ENCODE measurements around the gene TCF12. TPM values are rescaled to one million over a fixed set of nuclear protein-coding genes. Genes with fewer than 3 reads are reported as not detected.

The TCF12 gene
- polyA plus RNA-seq, 4 donors: 15.4 to 62.0 (median 18.5) TPM

DNA sequence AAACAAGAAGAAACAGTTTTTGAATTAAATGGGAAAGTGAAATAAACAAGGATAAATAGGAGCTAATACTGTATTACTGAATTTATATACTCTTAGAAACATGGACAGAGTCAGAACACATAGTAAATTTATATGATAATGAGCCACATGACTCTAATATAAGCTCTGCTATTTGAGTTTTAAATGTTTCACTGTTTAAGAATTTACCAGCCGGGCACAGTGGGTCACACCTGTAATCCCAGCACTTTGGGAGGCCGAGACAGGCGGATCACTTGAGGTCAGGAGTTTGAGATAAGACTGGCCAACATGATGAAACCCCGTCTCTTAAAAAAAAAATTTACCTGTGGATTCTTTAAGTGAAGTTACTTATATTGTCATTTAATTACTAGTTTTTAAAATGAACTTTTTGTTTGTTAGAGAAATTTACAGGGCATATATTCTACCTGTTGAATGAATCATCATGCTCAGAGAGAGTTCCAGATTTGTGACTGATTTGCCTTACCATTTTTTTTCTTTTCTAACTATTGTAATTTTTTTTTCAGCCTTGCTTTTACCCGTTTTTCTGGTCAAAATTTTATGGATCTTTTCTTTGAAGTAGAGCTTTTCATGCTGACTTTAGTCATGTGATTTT is 125.7 kb downstream of the TCF12 start:
- WGBS, 3 donors: 57 to 71% (median 64%) methylated on average over 5 of the region's 5 CpGs
- no peak overlapping the region for H3K4me3 ChIP-seq (ENCODE audit: low read depth in 1 of 3, low read length in 3 of 3)
- DNase-seq (no peak), FAIRE-seq (no peak)
- H3K36me3 ChIP-seq (ENCODE audit: control insufficient read depth in 3 of 3, insufficient read depth in 2 of 3, low read depth in 1 of 3, low read length in 3 of 3): no peaks in the 10 kb centered on the region
- no peaks in the 10 kb centered on the region for H3K27me3 ChIP-seq (ENCODE audit: control insufficient read depth in 3 of 3, insufficient read depth in 3 of 3, low read length in 3 of 3)
- peaks cover 0 to 2% (median 0%) of the 10 kb centered on the region in 3 donors for H3K4me1 ChIP-seq (ENCODE audit: control insufficient read depth in 3 of 3, insufficient read depth in 2 of 3, low read depth in 1 of 3, low read length in 2 of 3)
- H3K9me3 ChIP-seq (ENCODE audit: control insufficient read depth in 2 of 2, insufficient read depth in 1 of 2, low read depth in 1 of 2, low read length in 1 of 2): no peaks in the 10 kb centered on the region
- H3K27ac ChIP-seq (ENCODE audit: low read depth in 1 of 3, low read length in 2 of 3): no peak overlapping the region

DNA sequence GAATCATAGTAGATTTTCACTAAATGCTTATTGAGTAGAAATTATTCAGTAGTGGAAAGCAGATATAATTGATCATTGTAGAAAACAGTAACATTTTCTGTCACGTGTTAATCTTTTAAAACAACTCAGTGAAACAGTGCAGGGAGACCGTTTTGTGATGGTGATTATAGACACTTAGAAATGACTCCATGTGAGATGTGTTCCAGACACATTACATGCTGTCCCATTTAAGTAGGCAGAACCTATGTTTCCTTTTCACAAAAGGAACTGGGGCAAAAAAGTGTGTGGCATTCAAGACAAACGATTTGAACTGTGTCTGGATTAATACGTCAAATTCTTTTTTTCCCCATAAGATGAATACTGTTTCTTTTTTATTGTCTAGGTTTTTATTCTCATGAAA is 126.5 kb downstream of the TCF12 start:
- WGBS, 3 donors: 72 to 85% (median 84%) methylated on average over 4 of the region's 4 CpGs
- DNase-seq (no peak), FAIRE-seq (no peak)
- no peaks in the 10 kb centered on the region for H3K36me3 ChIP-seq (ENCODE audit: control insufficient read depth in 3 of 3, insufficient read depth in 2 of 3, low read depth in 1 of 3, low read length in 3 of 3)
- H3K27ac ChIP-seq (ENCODE audit: low read depth in 1 of 3, low read length in 2 of 3): no peak overlapping the region
- no peaks in the 10 kb centered on the region for H3K9me3 ChIP-seq (ENCODE audit: control insufficient read depth in 2 of 2, insufficient read depth in 1 of 2, low read depth in 1 of 2, low read length in 1 of 2)
- no peak overlapping the region for H3K4me3 ChIP-seq (ENCODE audit: low read depth in 1 of 3, low read length in 3 of 3)
- peaks cover 0 to 2% (median 0%) of the 10 kb centered on the region in 3 donors for H3K4me1 ChIP-seq (ENCODE audit: control insufficient read depth in 3 of 3, insufficient read depth in 2 of 3, low read depth in 1 of 3, low read length in 2 of 3)
- no peaks in the 10 kb centered on the region for H3K27me3 ChIP-seq (ENCODE audit: control insufficient read depth in 3 of 3, insufficient read depth in 3 of 3, low read length in 3 of 3)

DNA sequence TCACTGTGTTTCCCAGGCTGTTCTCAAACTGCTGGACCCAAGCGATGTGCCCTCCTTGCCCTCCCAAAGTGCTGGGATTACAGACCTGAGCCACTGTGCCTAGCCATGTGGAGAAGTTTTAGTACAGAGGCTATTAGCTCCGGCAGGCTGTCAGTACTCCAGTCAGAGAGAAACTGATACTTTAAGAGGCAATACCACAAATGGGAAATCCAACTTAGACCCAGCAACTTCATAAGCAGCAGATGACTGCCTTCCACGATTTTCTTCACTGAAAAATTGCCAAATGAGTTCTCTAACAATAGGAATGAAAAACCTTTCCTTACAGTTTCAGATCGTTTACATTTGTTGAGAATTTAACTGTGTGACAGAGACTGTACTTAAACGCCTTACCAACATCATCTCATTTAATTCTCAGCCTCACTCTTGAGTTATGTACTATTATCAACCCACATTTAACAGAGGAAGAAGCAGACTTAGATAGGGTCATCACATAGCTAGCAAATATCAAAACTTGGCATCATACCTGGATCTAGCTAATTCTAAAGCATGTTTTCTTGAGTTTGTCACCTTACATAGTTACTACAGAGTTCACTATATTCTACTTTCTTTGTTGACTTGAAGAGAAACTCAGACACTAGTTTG is 127.4 kb downstream of the TCF12 start:
- DNase-seq: no peak
- H3K36me3 ChIP-seq (ENCODE audit: control insufficient read depth in 3 of 3, insufficient read depth in 2 of 3, low read depth in 1 of 3, low read length in 3 of 3): no peaks in the 10 kb centered on the region

DNA sequence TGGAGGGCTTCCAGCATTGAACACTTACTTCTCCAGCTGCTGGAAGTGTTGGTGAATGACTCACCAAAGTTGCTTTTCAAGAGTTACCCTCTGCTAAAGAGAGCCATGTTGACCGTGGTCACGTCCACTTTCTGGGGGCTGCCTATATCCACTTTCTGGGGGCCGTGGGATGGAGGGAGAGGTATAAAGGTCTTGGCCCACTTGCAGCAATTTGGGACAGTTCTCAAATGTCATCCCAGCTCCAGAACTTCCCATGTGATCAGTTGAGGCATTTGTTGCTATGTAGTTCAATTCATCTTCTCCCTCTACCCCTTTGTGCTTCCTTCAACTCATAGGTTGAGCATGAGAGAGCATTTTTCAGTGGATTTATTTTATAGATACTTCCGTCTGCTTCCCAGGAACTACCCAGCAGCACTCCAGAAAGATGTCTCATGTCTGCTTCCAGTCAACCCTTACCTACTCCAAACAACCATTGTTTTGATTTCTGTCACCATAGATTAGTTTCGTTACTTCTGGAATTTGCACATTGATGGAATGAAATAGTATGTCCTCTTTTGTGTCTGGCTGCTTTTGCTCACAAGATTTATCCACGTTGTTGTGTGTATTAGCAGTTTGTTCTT is 130.6 kb downstream of the TCF12 start:
- Histone ChIP-seq H3K4me1 (ENCODE audit: control insufficient read depth in 3 of 3, insufficient read depth in 2 of 3, low read depth in 1 of 3, low read length in 2 of 3) (peaks cover 0 to 9% (median 4%) of the 10 kb centered on the region in 3 donors), H3K9me3 (ENCODE audit: control insufficient read depth in 2 of 2, insufficient read depth in 1 of 2, low read depth in 1 of 2, low read length in 1 of 2) (no peaks in the 10 kb centered on the region), H3K27ac (ENCODE audit: low read depth in 1 of 3, low read length in 2 of 3) (no peak overlapping the region), H3K27me3 (ENCODE audit: control insufficient read depth in 3 of 3, insufficient read depth in 3 of 3, low read length in 3 of 3) (no peaks in the 10 kb centered on the region), H3K36me3 (ENCODE audit: control insufficient read depth in 3 of 3, insufficient read depth in 2 of 3, low read depth in 1 of 3, low read length in 3 of 3) (no peaks in the 10 kb centered on the region), H3K4me3 (ENCODE audit: low read depth in 1 of 3, low read length in 3 of 3) (no peak overlapping the region)
- WGBS, 3 donors: 88 to 89% (median 89%) methylated on average over 6 of the region's 6 CpGs
- DNase-seq (no peak), FAIRE-seq (no peak)

More for the DNA sequence above, 127.4 kb downstream of the TCF12 start:
- no peak for FAIRE-seq
- no peak overlapping the region for H3K27ac ChIP-seq (ENCODE audit: low read depth in 1 of 3, low read length in 2 of 3)
- H3K27me3 ChIP-seq (ENCODE audit: control insufficient read depth in 3 of 3, insufficient read depth in 3 of 3, low read length in 3 of 3): no peaks in the 10 kb centered on the region
- H3K4me3 ChIP-seq (ENCODE audit: low read depth in 1 of 3, low read length in 3 of 3): no peak overlapping the region
- 73 to 90% (median 81%) methylated on average over 5 of the region's 5 CpGs for WGBS, 3 donors
- H3K4me1 ChIP-seq (ENCODE audit: control insufficient read depth in 3 of 3, insufficient read depth in 2 of 3, low read depth in 1 of 3, low read length in 2 of 3): no peaks in the 10 kb centered on the region
- no peaks in the 10 kb centered on the region for H3K9me3 ChIP-seq (ENCODE audit: control insufficient read depth in 2 of 2, insufficient read depth in 1 of 2, low read depth in 1 of 2, low read length in 1 of 2)

DNA sequence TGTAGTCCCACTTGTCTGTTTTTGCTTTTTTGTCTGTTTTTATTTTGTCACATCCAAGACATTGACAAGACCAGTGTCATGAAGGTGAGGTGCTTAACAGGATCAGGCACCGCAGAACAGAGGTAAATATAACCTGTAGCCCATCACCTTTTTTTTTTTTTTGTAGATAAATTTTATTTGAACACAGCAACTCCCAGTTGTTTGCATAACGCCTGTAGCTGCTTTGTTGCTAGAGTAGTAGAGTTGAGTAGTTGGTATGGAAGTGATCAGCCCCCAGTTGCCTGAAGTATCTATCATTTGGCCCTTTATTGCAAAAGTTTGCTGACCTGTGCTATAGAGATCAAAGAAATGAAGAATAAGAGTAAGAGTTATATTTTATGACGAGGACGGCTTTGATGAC is 135.0 kb downstream of the TCF12 start:
- WGBS, 3 donors: 57 to 65% (median 63%) methylated on average over 4 of the region's 4 CpGs
- no peak for FAIRE-seq
- peaks cover 0 to 12% (median 9%) of the 10 kb centered on the region in 3 donors for H3K4me1 ChIP-seq (ENCODE audit: control insufficient read depth in 3 of 3, insufficient read depth in 2 of 3, low read depth in 1 of 3, low read length in 2 of 3)
- H3K9me3 ChIP-seq (ENCODE audit: control insufficient read depth in 2 of 2, insufficient read depth in 1 of 2, low read depth in 1 of 2, low read length in 1 of 2): no peaks in the 10 kb centered on the region
- no peaks in the 10 kb centered on the region for H3K27me3 ChIP-seq (ENCODE audit: control insufficient read depth in 3 of 3, insufficient read depth in 3 of 3, low read length in 3 of 3)
- no peak overlapping the region for H3K4me3 ChIP-seq (ENCODE audit: low read depth in 1 of 3, low read length in 3 of 3)
- no peaks in the 10 kb centered on the region for H3K36me3 ChIP-seq (ENCODE audit: control insufficient read depth in 3 of 3, insufficient read depth in 2 of 3, low read depth in 1 of 3, low read length in 3 of 3)
- DNase-seq: peak in 1 of 2 donors; percentile 9
- peak overlapping the region in 1 of 3 donors; percentile 24 for H3K27ac ChIP-seq (ENCODE audit: low read depth in 1 of 3, low read length in 2 of 3)

DNA sequence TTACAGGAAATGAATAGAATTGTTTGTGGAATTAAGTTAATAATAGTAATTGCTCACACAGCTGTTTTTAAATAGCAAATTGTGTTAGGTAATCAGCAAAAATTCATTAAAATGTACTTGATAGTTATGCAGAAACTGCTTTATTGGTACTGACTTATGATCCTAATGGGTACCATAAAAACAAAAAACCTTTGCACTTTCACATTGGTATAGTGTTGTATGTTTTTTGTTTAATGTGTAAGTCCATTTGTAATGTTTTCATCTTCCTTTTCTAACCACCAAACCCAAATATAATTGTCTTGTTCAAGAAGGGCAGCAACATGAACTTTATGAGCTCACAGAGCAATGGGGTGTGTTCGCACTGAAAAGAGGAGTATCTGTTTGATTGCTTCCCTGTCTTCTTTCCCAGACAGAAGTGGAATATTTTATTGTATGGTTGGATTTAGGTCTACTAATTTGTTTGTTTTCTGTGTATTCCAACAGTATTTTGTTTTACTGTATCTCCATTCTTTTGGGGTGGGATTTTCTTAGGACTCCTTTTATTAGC is 135.8 kb downstream of the TCF12 start:
- Histone ChIP-seq H3K27me3 (ENCODE audit: control insufficient read depth in 3 of 3, insufficient read depth in 3 of 3, low read length in 3 of 3) (no peaks in the 10 kb centered on the region), H3K36me3 (ENCODE audit: control insufficient read depth in 3 of 3, insufficient read depth in 2 of 3, low read depth in 1 of 3, low read length in 3 of 3) (no peaks in the 10 kb centered on the region), H3K9me3 (ENCODE audit: control insufficient read depth in 2 of 2, insufficient read depth in 1 of 2, low read depth in 1 of 2, low read length in 1 of 2) (no peaks in the 10 kb centered on the region), H3K4me3 (ENCODE audit: low read depth in 1 of 3, low read length in 3 of 3) (no peak overlapping the region), H3K4me1 (ENCODE audit: control insufficient read depth in 3 of 3, insufficient read depth in 2 of 3, low read depth in 1 of 3, low read length in 2 of 3) (peaks cover 0 to 12% (median 9%) of the 10 kb centered on the region in 3 donors), H3K27ac (ENCODE audit: low read depth in 1 of 3, low read length in 2 of 3) (peak overlapping the region in 1 of 3 donors; percentile 24)
- FAIRE-seq: no peak
- peak; percentile 22 to 52 for DNase-seq
- 46 to 65% (median 62%) methylated on average over 1 of the region's 1 CpG for WGBS, 3 donors

DNA sequence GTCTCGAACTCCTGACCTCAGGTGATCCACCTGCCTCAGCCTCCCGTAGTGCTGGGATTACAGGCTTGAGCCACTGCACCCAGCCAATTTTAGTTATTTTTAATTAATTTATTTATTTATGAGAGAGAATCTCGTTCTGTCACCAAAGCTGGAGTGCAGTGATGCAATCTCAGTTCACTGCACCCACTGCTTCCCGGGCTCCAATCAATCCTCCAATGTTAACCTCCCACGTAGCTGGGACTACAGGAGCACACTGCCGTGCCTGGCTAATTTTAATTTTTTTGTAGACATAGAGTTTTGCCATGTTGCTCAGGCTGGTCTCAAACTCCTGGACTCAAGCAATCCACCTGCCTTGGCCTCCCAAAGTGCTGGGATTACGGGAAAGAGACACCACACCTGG is 137.9 kb downstream of the TCF12 start:
- Histone ChIP-seq H3K36me3 (ENCODE audit: control insufficient read depth in 3 of 3, insufficient read depth in 2 of 3, low read depth in 1 of 3, low read length in 3 of 3) (no peaks in the 10 kb centered on the region), H3K4me3 (ENCODE audit: low read depth in 1 of 3, low read length in 3 of 3) (no peak overlapping the region), H3K4me1 (ENCODE audit: control insufficient read depth in 3 of 3, insufficient read depth in 2 of 3, low read depth in 1 of 3, low read length in 2 of 3) (peaks cover 0 to 12% (median 9%) of the 10 kb centered on the region in 3 donors), H3K27me3 (ENCODE audit: control insufficient read depth in 3 of 3, insufficient read depth in 3 of 3, low read length in 3 of 3) (no peaks in the 10 kb centered on the region), H3K27ac (ENCODE audit: low read depth in 1 of 3, low read length in 2 of 3) (no peak overlapping the region), H3K9me3 (ENCODE audit: control insufficient read depth in 2 of 2, insufficient read depth in 1 of 2, low read depth in 1 of 2, low read length in 1 of 2) (no peaks in the 10 kb centered on the region)
- whole genome bisulfite sequencing, 3 donors: 94 to 98% (median 95%) methylated on average over 7 of the region's 7 CpGs
- no peak for DNase-seq
- FAIRE-seq: no peak

DNA sequence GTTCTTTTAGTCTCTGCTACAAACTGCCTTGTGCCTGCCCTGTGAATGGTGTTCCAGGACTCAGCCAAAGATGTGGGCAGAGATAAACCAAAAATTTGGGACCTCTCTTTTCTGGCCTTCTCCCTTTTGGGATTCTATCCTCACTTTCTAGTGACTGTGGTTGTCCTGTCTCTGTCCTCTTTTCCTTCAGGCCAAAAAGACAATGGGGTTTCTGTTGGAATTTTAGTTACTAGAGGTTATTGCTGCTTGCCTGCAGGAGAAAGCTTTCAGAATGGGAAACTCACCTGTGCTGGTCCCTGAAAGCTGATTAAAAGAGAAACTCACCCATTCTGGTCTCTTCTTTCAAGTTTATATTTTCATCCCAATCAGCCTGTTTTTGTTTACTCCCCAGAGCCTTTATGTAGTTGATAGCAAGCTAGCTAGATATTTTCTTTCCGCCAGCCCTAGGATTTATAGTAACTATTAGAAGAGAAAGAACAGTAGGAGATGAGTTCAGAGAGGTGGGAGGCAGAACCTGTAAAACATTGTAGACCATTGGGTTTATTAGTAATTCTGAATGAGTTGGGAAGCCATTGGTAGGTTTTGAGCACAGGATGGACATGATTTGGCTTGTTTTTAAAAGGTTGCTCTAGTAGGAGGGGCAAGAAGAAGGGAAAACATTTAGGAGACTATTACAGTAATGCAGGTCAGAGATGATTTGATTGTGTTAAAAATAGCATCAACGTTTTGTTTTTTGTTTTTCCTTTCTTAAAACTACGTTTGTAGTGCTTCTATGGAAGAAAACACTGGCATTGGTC is 138.9 kb downstream of the TCF12 start:
- DNase-seq (no peak), FAIRE-seq (no peak)
- 70 to 77% (median 75%) methylated on average over 3 of the region's 3 CpGs for WGBS, 3 donors
- no peaks in the 10 kb centered on the region for H3K9me3 ChIP-seq (ENCODE audit: control insufficient read depth in 2 of 2, insufficient read depth in 1 of 2, low read depth in 1 of 2, low read length in 1 of 2)
- H3K4me3 ChIP-seq (ENCODE audit: low read depth in 1 of 3, low read length in 3 of 3): no peak overlapping the region
- H3K27ac ChIP-seq (ENCODE audit: low read depth in 1 of 3, low read length in 2 of 3): no peak overlapping the region
- no peaks in the 10 kb centered on the region for H3K36me3 ChIP-seq (ENCODE audit: control insufficient read depth in 3 of 3, insufficient read depth in 2 of 3, low read depth in 1 of 3, low read length in 3 of 3)
- H3K27me3 ChIP-seq (ENCODE audit: control insufficient read depth in 3 of 3, insufficient read depth in 3 of 3, low read length in 3 of 3): no peaks in the 10 kb centered on the region
- peaks cover 0 to 12% (median 9%) of the 10 kb centered on the region in 3 donors for H3K4me1 ChIP-seq (ENCODE audit: control insufficient read depth in 3 of 3, insufficient read depth in 2 of 3, low read depth in 1 of 3, low read length in 2 of 3)

Data from small intestine (tissue), 7 donors.